ENCODE results near the gene KCNJ10. TPM values are rescaled to one million over a fixed set of nuclear protein-coding genes. Genes with fewer than 3 reads are reported as not detected.

Gene KCNJ10
- total RNA-seq, 2 experiments from 2014 or later, result 0.29 TPM; not detected in 1

DNA sequence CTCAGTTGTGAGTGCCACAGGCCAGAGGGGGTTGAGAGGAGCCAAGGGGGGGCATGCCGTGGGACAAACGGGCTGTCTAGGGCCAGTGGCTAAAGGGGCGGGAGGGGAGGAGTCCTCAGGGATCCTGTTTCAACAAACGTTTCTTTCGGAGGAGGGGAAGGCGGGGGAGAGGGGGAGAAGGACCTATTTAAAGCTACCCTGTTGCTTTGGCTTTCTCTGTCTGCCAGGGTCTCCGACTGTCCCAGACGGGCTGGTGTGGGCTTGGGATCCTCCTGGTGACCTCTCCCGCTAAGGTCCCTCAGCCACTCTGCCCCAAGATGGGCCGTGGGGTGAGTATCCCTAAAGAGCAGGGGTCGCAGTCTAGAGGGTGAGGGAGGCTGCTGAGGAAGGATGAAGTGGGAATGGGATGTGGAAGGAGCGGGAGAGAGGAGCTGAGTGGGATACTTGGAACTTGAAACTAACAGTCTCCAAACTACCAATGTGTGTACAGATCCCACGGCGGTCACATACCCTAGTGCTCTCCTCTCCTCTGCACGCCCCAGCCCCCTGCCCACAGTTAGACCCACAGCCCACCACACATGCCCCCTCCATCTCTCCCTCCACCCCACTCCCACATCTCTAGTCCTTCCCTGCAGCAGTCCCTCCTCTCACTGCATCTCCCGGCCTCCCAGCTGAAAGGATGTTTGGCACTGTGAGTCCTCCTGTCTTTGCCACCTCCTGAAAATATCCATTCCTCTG, 45.8 kb upstream of the KCNJ10 start, which contains the start of gene ATP1A2:
TSS of gene ATP1A2 (plus strand) at position 215 of the 738 bp plus-strand sequence. CDS start at position 318, 103 bp downstream.
- H4K20me1 ChIP-seq (ENCODE audit: insufficient read depth, low read length), result no peaks in the 10 kb centered on the region
- peaks cover 4% of the 10 kb centered on the region for H3K4me1 ChIP-seq (ENCODE audit: insufficient read depth, low read length, poor library complexity, severe bottlenecking)
- H3K9me2 ChIP-seq (ENCODE audit: insufficient read depth, low read length), result no peaks in the 10 kb centered on the region
- no peak for DNase-seq (ENCODE audit: low spot score)
- H3K9me3 ChIP-seq (ENCODE audit: low read length), result no peaks in the 10 kb centered on the region
- no peaks in the 10 kb centered on the region for H3K79me2 ChIP-seq (ENCODE audit: insufficient read depth, low read depth, low read length)
- H3K4me2 ChIP-seq (ENCODE audit: low read length), result no peak within 1 kb of the TSS
- TF ChIP-seq, protein P1, sequence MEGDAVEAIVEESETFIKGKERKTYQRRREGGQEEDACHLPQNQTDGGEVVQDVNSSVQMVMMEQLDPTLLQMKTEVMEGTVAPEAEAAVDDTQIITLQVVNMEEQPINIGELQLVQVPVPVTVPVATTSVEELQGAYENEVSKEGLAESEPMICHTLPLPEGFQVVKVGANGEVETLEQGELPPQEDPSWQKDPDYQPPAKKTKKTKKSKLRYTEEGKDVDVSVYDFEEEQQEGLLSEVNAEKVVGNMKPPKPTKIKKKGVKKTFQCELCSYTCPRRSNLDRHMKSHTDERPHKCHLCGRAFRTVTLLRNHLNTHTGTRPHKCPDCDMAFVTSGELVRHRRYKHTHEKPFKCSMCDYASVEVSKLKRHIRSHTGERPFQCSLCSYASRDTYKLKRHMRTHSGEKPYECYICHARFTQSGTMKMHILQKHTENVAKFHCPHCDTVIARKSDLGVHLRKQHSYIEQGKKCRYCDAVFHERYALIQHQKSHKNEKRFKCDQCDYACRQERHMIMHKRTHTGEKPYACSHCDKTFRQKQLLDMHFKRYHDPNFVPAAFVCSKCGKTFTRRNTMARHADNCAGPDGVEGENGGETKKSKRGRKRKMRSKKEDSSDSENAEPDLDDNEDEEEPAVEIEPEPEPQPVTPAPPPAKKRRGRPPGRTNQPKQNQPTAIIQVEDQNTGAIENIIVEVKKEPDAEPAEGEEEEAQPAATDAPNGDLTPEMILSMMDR (conservative IDR thresholded peaks at IDR 0.05; ENCODE audit: low read length), result no peak
- TF ChIP-seq EZH2phosphoT487 (IDR thresholded peaks at IDR 0.05; ENCODE audit: borderline replicate concordance, low read depth, low read length), result no peak
- no peak within 1 kb of the TSS for H3K27ac ChIP-seq (ENCODE audit: low read depth, low read length, poor library complexity, severe bottlenecking)
- intact Hi-C loops (cut with micrococcal nuclease; ENCODE audit: unreplicated experiment), result no loop called here
- no TSS peak for BruUV-seq (replicated peaks)
- CTCF ChIA-PET (ENCODE audit: unreplicated experiment), result no interaction called here
- H3K4me3 ChIP-seq (ENCODE audit: low read depth, low read length, poor library complexity, severe bottlenecking), result no peak within 1 kb of the TSS
- H3K36me3 ChIP-seq (ENCODE audit: insufficient read depth, low read length), result no peaks in the 10 kb centered on the region
- H2AFZ ChIP-seq (ENCODE audit: low read length), result no peak within 1 kb of the TSS
- POLR2A ChIA-PET, result interaction anchor here (0.6 kb wide), 1 partner anchor 30 kb away, joined by 3 read pairs; no protein-coding TSS in a partner anchor

DNA sequence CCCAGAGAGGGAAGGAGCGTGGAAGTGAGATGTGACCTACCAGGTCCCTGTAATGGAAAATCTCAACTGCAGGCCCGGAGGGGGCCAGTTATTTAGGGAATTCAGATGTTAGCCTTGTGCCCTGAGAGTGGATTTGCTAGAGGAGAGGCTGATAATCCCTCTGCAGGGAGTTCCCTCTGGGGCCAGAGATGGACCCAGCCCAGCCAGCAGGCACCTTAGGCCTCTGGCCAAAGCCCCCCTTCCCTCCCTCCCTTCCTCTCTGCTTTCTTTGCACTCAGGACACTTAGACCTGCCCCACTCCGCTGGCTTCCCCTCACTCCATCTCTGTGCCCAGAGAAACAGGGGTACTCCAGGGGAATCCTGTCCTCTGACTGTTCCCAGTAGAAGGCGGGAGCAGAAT, 44.1 kb upstream of the KCNJ10 start:
- Histone ChIP-seq H4K20me1 (ENCODE audit: insufficient read depth, low read length) (no peaks in the 10 kb centered on the region), H3K27ac (ENCODE audit: low read depth, low read length, poor library complexity, severe bottlenecking) (no peak overlapping the region), H3K79me2 (ENCODE audit: insufficient read depth, low read depth, low read length) (no peaks in the 10 kb centered on the region), H3K4me3 (ENCODE audit: low read depth, low read length, poor library complexity, severe bottlenecking) (no peak overlapping the region), H3K9me3 (ENCODE audit: low read length) (no peaks in the 10 kb centered on the region), H3K4me1 (ENCODE audit: insufficient read depth, low read length, poor library complexity, severe bottlenecking) (peaks cover 3% of the 10 kb centered on the region), H2AFZ (ENCODE audit: low read length) (no peak overlapping the region), H3K36me3 (ENCODE audit: insufficient read depth, low read length) (no peaks in the 10 kb centered on the region), H3K4me2 (ENCODE audit: low read length) (no peak overlapping the region), H3K9me2 (ENCODE audit: insufficient read depth, low read length) (no peaks in the 10 kb centered on the region)
- no TSS peak for BruUV-seq (replicated peaks)
- intact Hi-C loops (cut with micrococcal nuclease; ENCODE audit: unreplicated experiment), result no loop called here
- DNase-seq (ENCODE audit: low spot score), result no peak
- POLR2A ChIA-PET, result no interaction called here
- CTCF ChIA-PET (ENCODE audit: unreplicated experiment), result no interaction called here
- TF ChIP-seq EZH2phosphoT487 (IDR thresholded peaks at IDR 0.05; ENCODE audit: borderline replicate concordance, low read depth, low read length), result no peak
- TF ChIP-seq, protein P1 (conservative IDR thresholded peaks at IDR 0.05; ENCODE audit: low read length), result no peak

DNA sequence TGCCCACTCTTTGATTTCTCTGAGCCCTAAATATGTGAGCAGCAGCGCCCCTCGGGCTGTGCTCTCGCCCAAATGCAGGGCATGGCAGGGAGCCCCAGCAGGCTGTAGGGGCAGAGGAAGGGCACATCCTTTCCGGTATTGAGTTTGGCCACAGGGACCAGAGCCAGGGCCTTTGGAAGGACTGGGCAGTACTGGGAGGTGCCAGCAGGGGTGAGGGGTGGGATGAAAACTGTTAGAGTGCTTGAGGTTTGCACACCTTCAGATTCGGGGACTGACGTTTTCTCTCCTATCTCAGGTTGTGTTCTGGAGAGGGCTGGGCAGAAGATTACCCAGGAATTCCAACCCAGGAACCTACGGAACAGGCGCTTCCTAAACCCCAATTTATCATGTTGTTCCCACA, 43.4 kb upstream of the KCNJ10 start:
- POLR2A ChIA-PET, result no interaction called here
- DNase-seq (ENCODE audit: low spot score), result no peak
- no peak overlapping the region for H3K4me3 ChIP-seq (ENCODE audit: low read depth, low read length, poor library complexity, severe bottlenecking)

More for the DNA sequence above, 43.4 kb upstream of the KCNJ10 start:
- H3K27ac ChIP-seq (ENCODE audit: low read depth, low read length, poor library complexity, severe bottlenecking), result no peak overlapping the region
- no peak overlapping the region for H3K4me2 ChIP-seq (ENCODE audit: low read length)
- H2AFZ ChIP-seq (ENCODE audit: low read length), result no peak overlapping the region
- H3K9me2 ChIP-seq (ENCODE audit: insufficient read depth, low read length), result no peaks in the 10 kb centered on the region
- TF ChIP-seq, protein P1 (conservative IDR thresholded peaks at IDR 0.05; ENCODE audit: low read length), result no peak
- TF ChIP-seq EZH2phosphoT487 (IDR thresholded peaks at IDR 0.05; ENCODE audit: borderline replicate concordance, low read depth, low read length), result no peak
- no peaks in the 10 kb centered on the region for H3K36me3 ChIP-seq (ENCODE audit: insufficient read depth, low read length)
- H4K20me1 ChIP-seq (ENCODE audit: insufficient read depth, low read length), result no peaks in the 10 kb centered on the region
- intact Hi-C loops (cut with micrococcal nuclease; ENCODE audit: unreplicated experiment), result no loop called here
- no TSS peak for BruUV-seq (replicated peaks)
- H3K79me2 ChIP-seq (ENCODE audit: insufficient read depth, low read depth, low read length), result no peaks in the 10 kb centered on the region
- CTCF ChIA-PET (ENCODE audit: unreplicated experiment), result no interaction called here
- no peaks in the 10 kb centered on the region for H3K9me3 ChIP-seq (ENCODE audit: low read length)
- peaks cover 4% of the 10 kb centered on the region for H3K4me1 ChIP-seq (ENCODE audit: insufficient read depth, low read length, poor library complexity, severe bottlenecking)
